Measurements from ENCODE around the gene PRRT4.
A peak's percentile ranks its signal among the peaks of the same experiment; 100 is the strongest.

The PRRT4 gene

GRCh38 chr7:128352153-128352537 is 9.3 kb downstream of the PRRT4 start:
- Histone ChIP-seq H3K18ac (ENCODE audit: low read depth in 1 of 2, low read length in 2 of 2) (no peak overlapping the region), H2AK5ac (ENCODE audit: low read length, severe bottlenecking) (no peak overlapping the region), H3K4me1 (ENCODE audit: control insufficient read depth, insufficient read depth, low read depth, low read length) (peaks cover 6% of the 10 kb centered on the region), H2BK12ac (ENCODE audit: low read length in 2 of 2) (no peak overlapping the region), H2BK5ac (ENCODE audit: low read depth, low read length, poor library complexity, severe bottlenecking) (no peak overlapping the region), H2BK120ac (ENCODE audit: low read depth, low read length) (no peak overlapping the region), H2AFZ (ENCODE audit: low read depth, low read length) (no peak overlapping the region), H3K36me3 (ENCODE audit: control insufficient read depth in 1 of 2, insufficient read depth in 2 of 2, low read depth in 1 of 2, low read length in 2 of 2) (no peaks in the 10 kb centered on the region), H2BK15ac (ENCODE audit: low read depth, poor library complexity, severe bottlenecking) (no peak overlapping the region), H3K23ac (ENCODE audit: low read length in 2 of 2) (no peak overlapping the region), H3K4me3 (ENCODE audit: insufficient read depth in 1 of 2, low read depth in 1 of 2, low read length in 2 of 2) (no peak overlapping the region), H3K27me3 (ENCODE audit: control insufficient read depth in 1 of 2, insufficient read depth in 1 of 2, low read length in 2 of 2) (peaks cover 69 to 72% of the 10 kb centered on the region in 2 experiments), H4K8ac (ENCODE audit: low read length) (no peak overlapping the region), H3K4ac (ENCODE audit: low read depth in 1 of 2, low read length in 2 of 2) (no peak overlapping the region), H3K9me3 (ENCODE audit: control insufficient read depth, low read length) (no peaks in the 10 kb centered on the region), H4K91ac (ENCODE audit: low read length) (no peak overlapping the region), H3K79me1 (replicated peaks; ENCODE audit: low read length, poor library complexity, severe bottlenecking) (no peaks in the 10 kb centered on the region), H3K14ac (ENCODE audit: low read length in 2 of 2) (no peak overlapping the region), H3K27ac (ENCODE audit: low read length, poor library complexity, severe bottlenecking) (no peak overlapping the region), H3K9ac (ENCODE audit: low read length) (no peak overlapping the region), H3K4me2 (ENCODE audit: low read length, poor library complexity, severe bottlenecking) (no peak overlapping the region)
- DNase-seq: peak; percentile 11
- 29% methylated on average over 32 of the region's 34 CpGs for WGBS

GRCh38 chr7:128351296-128352152 is 10.0 kb downstream of the PRRT4 start:
- Histone ChIP-seq H4K91ac (ENCODE audit: low read length) (no peak overlapping the region), H3K18ac (ENCODE audit: low read depth in 1 of 2, low read length in 2 of 2) (no peak overlapping the region), H2BK12ac (ENCODE audit: low read length in 2 of 2) (no peak overlapping the region), H4K8ac (ENCODE audit: low read length) (no peak overlapping the region), H2BK5ac (ENCODE audit: low read depth, low read length, poor library complexity, severe bottlenecking) (no peak overlapping the region), H3K27me3 (ENCODE audit: control insufficient read depth in 1 of 2, insufficient read depth in 1 of 2, low read length in 2 of 2) (peaks cover 66 to 69% of the 10 kb centered on the region in 2 experiments), H3K9ac (ENCODE audit: low read length) (no peak overlapping the region), H2BK120ac (ENCODE audit: low read depth, low read length) (no peak overlapping the region), H3K23ac (ENCODE audit: low read length in 2 of 2) (peak overlapping the region in 1 of 2 experiments; percentile 64), H2AFZ (ENCODE audit: low read depth, low read length) (no peak overlapping the region), H3K9me3 (ENCODE audit: control insufficient read depth, low read length) (no peaks in the 10 kb centered on the region), H3K4me1 (ENCODE audit: control insufficient read depth, insufficient read depth, low read depth, low read length) (peaks cover 6% of the 10 kb centered on the region), H3K4me3 (ENCODE audit: insufficient read depth in 1 of 2, low read depth in 1 of 2, low read length in 2 of 2) (no peak overlapping the region), H3K4ac (ENCODE audit: low read depth in 1 of 2, low read length in 2 of 2) (no peak overlapping the region), H2AK5ac (ENCODE audit: low read length, severe bottlenecking) (no peak overlapping the region), H3K14ac (ENCODE audit: low read length in 2 of 2) (no peak overlapping the region), H2BK15ac (ENCODE audit: low read depth, poor library complexity, severe bottlenecking) (no peak overlapping the region), H3K36me3 (ENCODE audit: control insufficient read depth in 1 of 2, insufficient read depth in 2 of 2, low read depth in 1 of 2, low read length in 2 of 2) (no peaks in the 10 kb centered on the region), H3K4me2 (ENCODE audit: low read length, poor library complexity, severe bottlenecking) (no peak overlapping the region), H3K27ac (ENCODE audit: low read length, poor library complexity, severe bottlenecking) (no peak overlapping the region), H3K79me1 (replicated peaks; ENCODE audit: low read length, poor library complexity, severe bottlenecking) (no peaks in the 10 kb centered on the region)
- 42% methylated on average over 75 of the region's 97 CpGs for WGBS
- DNase-seq: no peak

GRCh38 chr7:128350708-128351295 is 10.7 kb downstream of the PRRT4 start:
- H3K79me1 ChIP-seq (replicated peaks; ENCODE audit: low read length, poor library complexity, severe bottlenecking): no peaks in the 10 kb centered on the region
- 79% methylated on average over 35 of the region's 35 CpGs for WGBS
- no peaks in the 10 kb centered on the region for H3K36me3 ChIP-seq (ENCODE audit: control insufficient read depth in 1 of 2, insufficient read depth in 2 of 2, low read depth in 1 of 2, low read length in 2 of 2)
- H3K18ac ChIP-seq (ENCODE audit: low read depth in 1 of 2, low read length in 2 of 2): no peak overlapping the region
- H3K4me2 ChIP-seq (ENCODE audit: low read length, poor library complexity, severe bottlenecking): no peak overlapping the region
- no peak overlapping the region for H3K27ac ChIP-seq (ENCODE audit: low read length, poor library complexity, severe bottlenecking)
- H4K91ac ChIP-seq (ENCODE audit: low read length): no peak overlapping the region
- H2BK12ac ChIP-seq (ENCODE audit: low read length in 2 of 2): no peak overlapping the region
- H2BK15ac ChIP-seq (ENCODE audit: low read depth, poor library complexity, severe bottlenecking): no peak overlapping the region
- H3K27me3 ChIP-seq (ENCODE audit: control insufficient read depth in 1 of 2, insufficient read depth in 1 of 2, low read length in 2 of 2): peaks cover 62 to 69% of the 10 kb centered on the region in 2 experiments
- no peak overlapping the region for H4K8ac ChIP-seq (ENCODE audit: low read length)
- no peak for DNase-seq
- H3K9ac ChIP-seq (ENCODE audit: low read length): no peak overlapping the region
- H3K4ac ChIP-seq (ENCODE audit: low read depth in 1 of 2, low read length in 2 of 2): no peak overlapping the region
- no peak overlapping the region for H3K4me3 ChIP-seq (ENCODE audit: insufficient read depth in 1 of 2, low read depth in 1 of 2, low read length in 2 of 2)
- no peak overlapping the region for H2AK5ac ChIP-seq (ENCODE audit: low read length, severe bottlenecking)
- H3K9me3 ChIP-seq (ENCODE audit: control insufficient read depth, low read length): no peaks in the 10 kb centered on the region
- no peak overlapping the region for H2BK120ac ChIP-seq (ENCODE audit: low read depth, low read length)
- no peak overlapping the region for H2AFZ ChIP-seq (ENCODE audit: low read depth, low read length)
- H3K4me1 ChIP-seq (ENCODE audit: control insufficient read depth, insufficient read depth, low read depth, low read length): peaks cover 6% of the 10 kb centered on the region
- no peak overlapping the region for H3K23ac ChIP-seq (ENCODE audit: low read length in 2 of 2)
- no peak overlapping the region for H2BK5ac ChIP-seq (ENCODE audit: low read depth, low read length, poor library complexity, severe bottlenecking)
- no peak overlapping the region for H3K14ac ChIP-seq (ENCODE audit: low read length in 2 of 2)

- no peak overlapping the region for H2AK5ac ChIP-seq (ENCODE audit: low read length, severe bottlenecking)
- 59% methylated on average over 2 of the region's 4 CpGs for WGBS
- H3K18ac ChIP-seq (ENCODE audit: low read depth in 1 of 2, low read length in 2 of 2): no peak overlapping the region
- no peak for DNase-seq
- H4K91ac ChIP-seq (ENCODE audit: low read length): no peak overlapping the region
- no peak overlapping the region for H2AFZ ChIP-seq (ENCODE audit: low read depth, low read length)
- no peak overlapping the region for H3K27ac ChIP-seq (ENCODE audit: low read length, poor library complexity, severe bottlenecking)
- no peak overlapping the region for H2BK12ac ChIP-seq (ENCODE audit: low read length in 2 of 2)
- no peak overlapping the region for H2BK15ac ChIP-seq (ENCODE audit: low read depth, poor library complexity, severe bottlenecking)
- H3K23ac ChIP-seq (ENCODE audit: low read length in 2 of 2): no peak overlapping the region
- no peak overlapping the region for H4K8ac ChIP-seq (ENCODE audit: low read length)
- H3K9ac ChIP-seq (ENCODE audit: low read length): no peak overlapping the region
- no peak overlapping the region for H2BK5ac ChIP-seq (ENCODE audit: low read depth, low read length, poor library complexity, severe bottlenecking)
- H3K4me2 ChIP-seq (ENCODE audit: low read length, poor library complexity, severe bottlenecking): no peak overlapping the region
- no peak overlapping the region for H3K4me3 ChIP-seq (ENCODE audit: insufficient read depth in 1 of 2, low read depth in 1 of 2, low read length in 2 of 2)
- no peaks in the 10 kb centered on the region for H3K79me1 ChIP-seq (replicated peaks; ENCODE audit: low read length, poor library complexity, severe bottlenecking)
- peaks cover 51 to 64% of the 10 kb centered on the region in 2 experiments for H3K27me3 ChIP-seq (ENCODE audit: control insufficient read depth in 1 of 2, insufficient read depth in 1 of 2, low read length in 2 of 2)
- H3K36me3 ChIP-seq (ENCODE audit: control insufficient read depth in 1 of 2, insufficient read depth in 2 of 2, low read depth in 1 of 2, low read length in 2 of 2): no peaks in the 10 kb centered on the region
- peaks cover 6% of the 10 kb centered on the region for H3K4me1 ChIP-seq (ENCODE audit: control insufficient read depth, insufficient read depth, low read depth, low read length)
- no peaks in the 10 kb centered on the region for H3K9me3 ChIP-seq (ENCODE audit: control insufficient read depth, low read length)
- no peak overlapping the region for H3K14ac ChIP-seq (ENCODE audit: low read length in 2 of 2)
- no peak overlapping the region for H2BK120ac ChIP-seq (ENCODE audit: low read depth, low read length)
- H3K4ac ChIP-seq (ENCODE audit: low read depth in 1 of 2, low read length in 2 of 2): no peak overlapping the region
These were observed 12.0 kb downstream of the PRRT4 start for GRCh38 chr7:128349466-128349825.

Measured in mesenchymal stem cell (in vitro differentiated cells and primary cell).